GM18526 (cell line): ENCODE measurements around the gene TMEM9.

Source experiments
- POLR2A ChIP-seq: IDR thresholded peaks from 3 replicates; pipeline ENCODE4 v1.6.1; 2011; ENCODE audit not compliant: insufficient read length; ENCODE audit errors: extremely low read depth

Gene TMEM9

DNA sequence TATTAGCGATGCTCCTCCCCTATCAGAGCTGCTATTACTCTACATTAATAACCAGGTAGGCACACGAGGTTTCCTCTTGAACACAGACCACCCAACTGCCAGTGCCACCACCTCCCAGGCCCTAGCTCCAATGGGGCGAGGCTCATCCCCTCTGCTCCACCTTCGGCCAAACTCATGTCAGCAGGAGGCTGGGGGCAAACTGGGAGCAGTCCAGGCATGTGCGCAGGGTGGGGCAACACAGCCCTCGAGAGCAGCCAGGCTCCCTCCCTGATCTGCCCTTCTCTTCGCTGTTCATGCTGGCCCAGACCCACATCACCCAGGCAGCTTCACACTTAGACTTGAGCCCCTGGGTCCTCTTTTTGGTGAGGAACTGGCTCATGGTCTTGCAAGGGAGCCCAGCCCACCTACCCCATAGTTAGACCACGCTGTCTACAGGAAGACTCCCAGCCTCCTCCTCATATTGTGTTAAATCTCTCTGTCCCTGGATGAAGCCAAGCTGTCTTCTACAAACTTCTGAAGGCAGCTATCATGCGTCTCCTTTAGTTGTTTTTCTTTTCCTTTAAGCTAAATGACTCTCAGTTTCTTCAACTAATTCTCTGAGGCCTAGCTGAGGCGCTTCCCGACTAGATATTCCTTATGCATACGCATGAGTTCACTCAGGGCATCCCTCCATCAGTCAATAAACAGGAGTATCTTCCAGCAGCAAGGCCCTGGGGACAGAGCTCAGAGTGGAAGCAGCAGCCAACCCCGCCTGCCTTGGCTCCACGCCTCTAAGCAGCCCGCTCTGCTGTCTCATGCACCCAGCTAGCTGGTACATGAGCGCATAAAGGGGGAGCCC is 12.0 kb downstream of the TMEM9 start:
- no peak for TF ChIP-seq POLR2A

GRCh38 chr1:201141418-201141817 is 12.9 kb downstream of the TMEM9 start:
- no peak for TF ChIP-seq POLR2A

- TF ChIP-seq POLR2A = no peak
Measured at GRCh38 chr1:201140941-201141260, 13.4 kb downstream of the TMEM9 start.

DNA sequence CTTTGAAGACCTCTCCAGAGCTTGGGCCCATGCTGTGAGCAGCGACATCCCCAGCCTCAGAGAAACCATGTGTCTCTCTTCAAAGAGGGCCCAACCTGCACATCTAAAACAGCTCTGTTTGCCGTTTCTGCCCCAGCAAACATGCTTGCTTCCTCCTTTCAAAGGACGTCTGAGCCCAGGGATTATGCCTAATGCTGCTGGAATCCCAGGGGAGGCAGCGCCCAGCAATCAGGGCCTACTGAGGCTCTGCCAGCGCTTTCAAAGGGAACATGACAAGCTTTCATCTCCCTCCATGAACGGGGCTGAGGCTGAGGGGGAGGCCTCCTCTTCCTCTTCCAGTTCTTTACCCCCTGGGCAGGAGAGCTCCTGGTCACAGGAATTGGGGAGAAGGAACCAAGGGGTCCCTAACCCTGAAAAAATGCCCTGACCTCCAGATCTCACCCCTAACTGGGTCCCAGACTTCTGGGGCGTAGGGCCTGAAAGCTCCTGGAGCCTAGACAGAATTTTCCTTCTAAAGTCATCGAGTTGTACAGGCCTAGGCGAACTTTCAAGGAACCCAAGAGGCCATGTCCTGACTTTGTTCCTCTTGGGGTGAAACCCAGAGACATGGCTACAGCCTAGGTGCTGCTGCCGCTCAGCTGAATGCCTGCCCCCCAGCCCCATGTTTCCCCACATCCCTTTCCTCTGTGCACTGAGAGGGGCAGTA is 13.9 kb downstream of the TMEM9 start:
- TF ChIP-seq POLR2A = no peak

GRCh38 chr1:201139756-201140155 is 14.5 kb downstream of the TMEM9 start:
- TF ChIP-seq POLR2A = no peak

- TF ChIP-seq POLR2A = no peak
Measured at GRCh38 chr1:201139306-201139705, 15.0 kb downstream of the TMEM9 start.

- TF ChIP-seq POLR2A = no peak
Measured at GRCh38 chr1:201138311-201138840, 15.9 kb downstream of the TMEM9 start.

DNA sequence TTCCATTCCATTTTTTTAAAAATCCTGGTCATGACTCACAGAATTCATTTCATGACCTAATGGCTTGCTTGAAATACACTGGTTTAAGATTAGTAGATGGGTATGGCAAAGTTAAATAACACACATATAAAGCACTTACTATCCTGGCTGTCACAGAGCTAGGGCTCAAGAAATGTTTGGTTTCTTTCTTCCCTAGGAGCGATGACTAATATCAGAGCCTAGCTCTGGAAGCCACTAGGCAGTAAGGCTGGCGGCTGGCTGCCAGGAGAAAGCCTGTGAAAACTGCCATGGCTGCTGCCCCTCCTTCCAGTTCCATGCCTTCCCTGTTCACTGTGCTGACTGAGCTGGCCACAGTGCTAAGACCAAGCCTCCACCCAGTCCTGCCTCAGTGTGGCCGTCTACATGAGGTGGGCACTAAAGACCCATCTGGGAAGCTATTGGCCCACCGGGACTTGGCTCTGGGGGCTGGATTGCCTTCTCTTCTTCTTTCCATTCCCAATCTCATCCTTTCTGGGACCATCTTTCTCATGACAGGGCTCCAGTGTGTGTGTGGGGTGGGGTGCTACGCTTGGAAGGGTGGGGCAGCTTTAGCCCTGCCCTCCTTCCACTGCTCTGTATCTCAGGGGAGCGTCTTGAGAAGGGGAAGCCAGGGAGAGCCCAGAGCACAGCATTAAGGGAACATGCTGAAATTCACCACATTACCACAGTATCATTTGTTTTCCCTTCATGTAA is 16.5 kb downstream of the TMEM9 start:
- TF ChIP-seq POLR2A = no peak

DNA sequence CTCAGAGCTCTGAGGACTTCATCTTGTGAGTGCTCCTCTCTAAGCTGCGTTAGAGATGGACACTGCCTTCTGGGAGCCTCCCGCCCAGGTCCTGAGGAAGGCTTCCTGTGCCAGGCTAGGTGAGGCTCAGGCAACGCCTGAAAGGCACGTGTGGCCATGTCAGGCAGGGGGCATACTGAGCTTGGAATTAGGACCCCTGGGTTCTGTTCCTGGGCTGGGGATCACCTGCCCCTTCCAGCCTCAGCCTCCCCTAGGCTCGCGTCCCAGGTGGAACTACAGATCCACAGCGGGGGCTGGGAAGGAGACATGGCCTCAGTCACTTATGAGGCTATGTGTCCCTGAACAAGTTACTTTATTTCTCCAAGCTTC is 17.3 kb downstream of the TMEM9 start:
- TF ChIP-seq POLR2A = no peak

- TF ChIP-seq POLR2A = no peak
Measured at GRCh38 chr1:201136355-201137023, 17.8 kb downstream of the TMEM9 start.

- TF ChIP-seq POLR2A = no peak
Measured at GRCh38 chr1:201134405-201134804, 19.9 kb downstream of the TMEM9 start.

GRCh38 chr1:201131398-201131797 is 22.9 kb downstream of the TMEM9 start:
- no peak for TF ChIP-seq POLR2A

DNA sequence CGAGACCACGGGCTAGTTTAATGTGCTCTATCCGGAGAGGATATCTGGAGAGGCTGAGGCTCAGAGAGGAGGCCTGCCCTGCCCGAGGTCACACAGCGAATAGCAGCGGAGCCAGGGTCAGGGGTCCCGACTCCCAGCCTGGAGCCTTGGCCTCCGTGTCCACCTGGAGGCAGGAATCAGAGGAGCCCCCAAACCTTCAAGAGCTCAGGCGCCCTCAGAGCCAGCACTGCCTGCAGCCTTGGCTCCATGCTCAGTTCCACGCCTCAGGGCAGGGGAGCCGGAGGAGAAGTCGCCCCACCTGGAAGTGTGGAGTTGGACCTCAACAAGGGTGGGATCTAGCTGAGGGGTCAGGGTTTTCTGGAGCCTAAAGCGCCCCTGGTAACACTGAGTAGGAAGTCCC is 25.3 kb downstream of the TMEM9 start:
- no peak for TF ChIP-seq POLR2A

DNA sequence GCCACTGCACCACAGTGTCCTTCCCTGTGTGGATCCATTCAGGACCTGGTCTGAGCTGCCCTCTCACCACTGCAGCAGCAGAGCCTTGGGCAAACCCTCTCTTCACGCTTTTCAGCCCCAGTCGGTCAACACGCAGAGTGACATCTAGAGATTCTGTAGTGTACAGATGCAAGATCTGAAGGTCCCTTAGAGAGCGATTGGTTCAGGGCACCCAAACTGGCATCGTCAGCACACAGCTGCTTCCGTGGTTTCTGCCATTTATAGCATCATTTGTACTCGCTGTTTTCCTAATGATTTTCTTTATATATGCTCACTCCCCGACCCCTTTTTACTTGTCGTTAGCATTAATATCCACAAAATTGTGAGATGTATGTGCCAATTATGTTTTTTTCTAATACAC is 25.8 kb downstream of the TMEM9 start:
- no peak for TF ChIP-seq POLR2A

- TF ChIP-seq POLR2A = no peak
Measured at GRCh38 chr1:201127755-201128455, 26.4 kb downstream of the TMEM9 start.
